Parathyroid adenoma (tissue), 2 donors: ENCODE results near the gene BACE2.

ENCODE experiments used
- H2AFZ ChIP-seq: fragments of 300-600 bp; sonication (generic); one replicate; pipeline ENCODE4 v1.7.0; 2017; ENCODE audit warnings: antibody characterized with exemption, mild to moderate bottlenecking
- H3K27ac ChIP-seq: fragments of 300-600 bp; sonication (generic); one replicate; pipeline ENCODE4 v1.7.0; 2017
- H3K27me3 ChIP-seq: fragments of 300-600 bp; sonication (generic); one replicate; pipeline ENCODE4 v1.7.0; 2017; ENCODE audit warnings: low read length; ENCODE audit not compliant: control insufficient read depth, insufficient read depth
- H3K36me3 ChIP-seq: fragments of 300-600 bp; sonication (generic); one replicate; pipeline ENCODE4 v1.7.0; 2017; ENCODE audit warnings: low read length; ENCODE audit not compliant: control insufficient read depth, insufficient read depth
- H3K4me1 ChIP-seq: fragments of 300-600 bp; sonication (generic); one replicate; pipeline ENCODE4 v1.7.0; 2017; ENCODE audit warnings: control low read depth
- H3K4me2 ChIP-seq: fragments of 300-600 bp; sonication (generic); one replicate; pipeline ENCODE4 v1.7.0; 2017; ENCODE audit warnings: low read length
- H3K4me3 ChIP-seq: fragments of 300-600 bp; sonication (generic); one replicate; pipeline ENCODE4 v1.7.0; 2017; ENCODE audit warnings: low read depth, low read length
- H3K79me2 ChIP-seq: fragments of 300-600 bp; sonication (generic); one replicate; pipeline ENCODE4 v1.7.0; 2017; ENCODE audit warnings: control low read depth
- H3K9ac ChIP-seq: fragments of 300-600 bp; sonication (generic); one replicate; pipeline ENCODE4 v1.7.0; 2017; ENCODE audit warnings: mild to moderate bottlenecking
- H3K9me3 ChIP-seq: fragments of 300-600 bp; sonication (generic); one replicate; pipeline ENCODE4 v1.7.0; 2017; ENCODE audit warnings: low read length; ENCODE audit not compliant: control insufficient read depth
- CTCF ChIP-seq: fragments of 300-600 bp; sonication (generic); IDR thresholded peaks from one replicate; pipeline ENCODE4 v1.7.0; 2017; ENCODE audit warnings: antibody characterized with exemption, mild to moderate bottlenecking
- donor health status: primary hyperparathyroidism.

BACE2 gene

GRCh38 chr21:41269535-41269934 lies 101.6 kb downstream of the BACE2 start:
- Histone ChIP-seq H3K4me2 (no peak overlapping the region), H2AFZ (no peak overlapping the region), H3K9me3 (no peaks in the 10 kb centered on the region), H3K27ac (no peak overlapping the region), H3K79me2 (no peaks in the 10 kb centered on the region), H3K4me3 (no peak overlapping the region), H3K4me1 (no peaks in the 10 kb centered on the region), H3K36me3 (no peaks in the 10 kb centered on the region), H3K9ac (no peak overlapping the region), H3K27me3 (no peaks in the 10 kb centered on the region)
- no peak for TF ChIP-seq CTCF

- Histone ChIP-seq H3K9me3 (no peaks in the 10 kb centered on the region), H3K4me1 (no peaks in the 10 kb centered on the region), H3K36me3 (no peaks in the 10 kb centered on the region), H3K27me3 (no peaks in the 10 kb centered on the region), H3K4me2 (peak overlapping the region; percentile 11), H3K4me3 (no peak overlapping the region), H3K79me2 (no peaks in the 10 kb centered on the region), H2AFZ (no peak overlapping the region), H3K9ac (no peak overlapping the region), H3K27ac (no peak overlapping the region)
- no peak for TF ChIP-seq CTCF
These were observed 109.2 kb downstream of the BACE2 start for GRCh38 chr21:41277196-41277595.

- TF ChIP-seq CTCF = no peak
These were observed 109.9 kb downstream of the BACE2 start for GRCh38 chr21:41277846-41278245.

GRCh38 chr21:41280115-41280919 lies 112.4 kb downstream of the BACE2 start:
- H3K9ac ChIP-seq = no peak overlapping the region
- H3K9me3 ChIP-seq = no peaks in the 10 kb centered on the region

More at GRCh38 chr21:41277846-41278245, 109.9 kb downstream of the BACE2 start:
- Histone ChIP-seq H3K9ac (no peak overlapping the region), H3K36me3 (no peaks in the 10 kb centered on the region), H3K9me3 (no peaks in the 10 kb centered on the region), H3K4me1 (no peaks in the 10 kb centered on the region), H3K4me3 (no peak overlapping the region), H3K4me2 (peak overlapping the region; percentile 11), H3K27me3 (peaks cover 3% of the 10 kb centered on the region), H2AFZ (no peak overlapping the region), H3K27ac (no peak overlapping the region), H3K79me2 (no peaks in the 10 kb centered on the region)

More at GRCh38 chr21:41280115-41280919, 112.4 kb downstream of the BACE2 start:
- TF ChIP-seq CTCF = no peak
- H3K27me3 ChIP-seq = peaks cover 3% of the 10 kb centered on the region
- no peak overlapping the region for H3K27ac ChIP-seq
- H3K4me1 ChIP-seq = no peaks in the 10 kb centered on the region
- no peaks in the 10 kb centered on the region for H3K79me2 ChIP-seq
- H2AFZ ChIP-seq = no peak overlapping the region
- no peaks in the 10 kb centered on the region for H3K36me3 ChIP-seq
- no peak overlapping the region for H3K4me3 ChIP-seq
- H3K4me2 ChIP-seq = no peak overlapping the region
